ENCODE results near the gene LPIN3. TPM values are rescaled to one million over a fixed set of nuclear protein-coding genes. Genes with fewer than 3 reads are reported as not detected.

Gene LPIN3
- total RNA-seq, 6 experiments from 2014 or later, result 11.9 to 14.2 (median 13.2) TPM

- Mint-ChIP-seq H3K4me1 (ENCODE audit: low read depth) (peaks cover 5% of the 10 kb centered on the region; the same call in 1 of the 2 replicates), H3K27ac (no peak overlapping the region), H3K9me3 (peaks cover 4% of the 10 kb centered on the region; the same call in 1 of the 2 replicates), H3K36me3 (ENCODE audit: low read depth) (no peaks in the 10 kb centered on the region), H3K27me3 (ENCODE audit: insufficient read depth) (peaks cover 53% of the 10 kb centered on the region), H3K4me3 (no peak overlapping the region)
- no peak for DNase-seq
- TF ChIP-seq CTCF (IDR thresholded peaks at IDR 0.05), result no peak
Measured at GRCh38 chr20:41367956-41368355, 27.3 kb downstream of the LPIN3 start.

- DNase-seq, result no peak
- TF ChIP-seq CTCF (IDR thresholded peaks at IDR 0.05), result no peak
- H3K27ac Mint-ChIP-seq, result no peak overlapping the region
Measured at GRCh38 chr20:41369673-41370072, 29.1 kb downstream of the LPIN3 start.

GRCh38 chr20:41370176-41370575 lies 29.6 kb downstream of the LPIN3 start:
- Mint-ChIP-seq H3K4me3 (no peak overlapping the region), H3K36me3 (ENCODE audit: low read depth) (no peaks in the 10 kb centered on the region), H3K4me1 (ENCODE audit: low read depth) (peaks cover 5% of the 10 kb centered on the region; the same call in 1 of the 2 replicates), H3K9me3 (peaks cover 4% of the 10 kb centered on the region; the same call in 1 of the 2 replicates), H3K27me3 (ENCODE audit: insufficient read depth) (peaks cover 47% of the 10 kb centered on the region), H3K27ac (no peak overlapping the region)
- no peak for DNase-seq
- no peak for TF ChIP-seq CTCF (IDR thresholded peaks at IDR 0.05)

More at GRCh38 chr20:41369673-41370072, 29.1 kb downstream of the LPIN3 start:
- Mint-ChIP-seq H3K36me3 (ENCODE audit: low read depth) (no peaks in the 10 kb centered on the region), H3K4me1 (ENCODE audit: low read depth) (peaks cover 5% of the 10 kb centered on the region; the same call in 1 of the 2 replicates), H3K9me3 (peaks cover 4% of the 10 kb centered on the region; the same call in 1 of the 2 replicates), H3K27me3 (ENCODE audit: insufficient read depth) (peaks cover 52% of the 10 kb centered on the region), H3K4me3 (no peak overlapping the region)

- Mint-ChIP-seq H3K4me1 (ENCODE audit: low read depth) (no peaks in the 10 kb centered on the region), H3K9me3 (peaks cover 4% of the 10 kb centered on the region; the same call in 1 of the 2 replicates), H3K4me3 (no peak overlapping the region), H3K27ac (no peak overlapping the region), H3K36me3 (ENCODE audit: low read depth) (no peaks in the 10 kb centered on the region), H3K27me3 (ENCODE audit: insufficient read depth) (peaks cover 51% of the 10 kb centered on the region)
- TF ChIP-seq CTCF (IDR thresholded peaks at IDR 0.05), result no peak
- no peak for DNase-seq
Measured at GRCh38 chr20:41371371-41371770, 30.8 kb downstream of the LPIN3 start.

GRCh38 chr20:41373251-41373783 lies 32.7 kb downstream of the LPIN3 start:
- TF ChIP-seq CTCF (IDR thresholded peaks at IDR 0.05), result no peak
- Mint-ChIP-seq H3K4me3 (no peak overlapping the region), H3K4me1 (ENCODE audit: low read depth) (no peaks in the 10 kb centered on the region), H3K27me3 (ENCODE audit: insufficient read depth) (peaks cover 44% of the 10 kb centered on the region), H3K36me3 (ENCODE audit: low read depth) (no peaks in the 10 kb centered on the region), H3K9me3 (peaks cover 4% of the 10 kb centered on the region; the same call in 1 of the 2 replicates), H3K27ac (no peak overlapping the region)
- no peak for DNase-seq

Data from HFFc6 (cell line).